ENCODE results near the gene TTC8.
"Not testable (repeated sequence)": the region's sequence is repeated elsewhere in the genome, so short reads cannot be mapped to it uniquely, and the experiment has no call there.

Gene TTC8

DNA sequence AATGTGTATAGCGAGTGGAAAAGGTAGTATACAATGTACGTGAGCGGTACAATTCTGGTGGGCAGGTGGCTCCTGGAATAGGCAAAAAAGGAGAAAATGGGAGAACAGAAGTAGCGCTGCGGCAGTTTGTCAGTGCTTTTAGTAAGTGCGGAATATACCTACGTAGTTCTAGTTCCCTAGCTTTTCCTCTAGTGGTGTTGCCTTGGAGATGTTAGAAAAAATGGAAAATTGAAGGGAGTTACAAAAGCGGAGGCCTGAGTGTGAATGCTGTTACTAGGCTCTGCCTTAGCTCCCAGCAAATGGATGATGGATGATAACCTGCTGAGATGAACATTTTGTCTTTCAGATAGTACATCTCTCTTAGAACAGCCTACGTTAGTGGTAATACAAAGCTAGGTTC is 1.1 kb downstream of the TTC8 start:
- DNase-seq, result no peak

DNA sequence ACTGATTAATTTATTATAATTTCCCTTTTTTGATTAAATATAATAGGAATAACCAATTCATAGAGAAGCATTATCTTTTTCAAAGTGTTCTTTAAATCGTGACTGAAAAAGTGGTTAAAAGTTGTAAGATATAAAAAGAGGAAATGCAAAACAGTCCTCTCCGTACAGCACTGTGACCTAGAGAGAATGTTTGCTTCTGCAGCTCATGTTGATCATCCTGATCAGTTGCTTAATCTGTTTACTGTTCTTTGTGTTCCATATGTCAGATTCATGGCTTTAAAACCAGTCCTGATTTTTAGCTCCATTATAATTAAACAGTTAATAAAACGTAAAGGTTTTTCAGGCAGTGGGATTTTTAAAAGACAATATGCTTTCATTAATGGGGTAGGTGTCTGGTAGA is 4.7 kb downstream of the TTC8 start:
- no peak for DNase-seq

DNA sequence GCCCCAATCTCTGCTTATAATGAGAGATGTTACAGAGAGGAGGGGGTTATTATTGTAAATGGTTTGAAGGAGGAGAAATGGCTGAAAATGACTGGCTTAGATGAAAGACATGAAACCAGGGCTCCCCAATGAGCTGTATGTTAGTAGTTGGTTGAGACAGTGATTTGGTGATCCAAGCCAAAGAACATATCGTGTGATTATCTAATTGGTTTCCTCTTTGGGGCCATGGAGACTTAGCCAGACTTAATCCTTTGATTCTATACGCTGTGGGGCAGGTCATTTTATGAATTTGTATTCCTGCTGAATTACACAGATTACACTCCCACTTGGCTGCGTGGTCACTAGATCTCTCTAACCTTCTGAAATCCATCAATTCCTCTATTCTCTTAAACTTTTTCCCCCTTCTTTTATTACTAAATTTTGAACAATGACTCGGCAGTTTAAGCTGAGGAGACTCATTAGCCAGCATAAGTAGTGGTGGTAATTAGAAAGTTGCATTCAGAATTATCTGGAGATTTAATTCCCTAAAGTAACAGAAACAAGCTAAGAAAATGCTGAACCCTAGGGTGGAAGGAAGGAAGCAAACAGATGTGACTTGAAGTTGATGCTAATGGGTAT is 5.3 kb downstream of the TTC8 start:
- no peak for DNase-seq

DNA sequence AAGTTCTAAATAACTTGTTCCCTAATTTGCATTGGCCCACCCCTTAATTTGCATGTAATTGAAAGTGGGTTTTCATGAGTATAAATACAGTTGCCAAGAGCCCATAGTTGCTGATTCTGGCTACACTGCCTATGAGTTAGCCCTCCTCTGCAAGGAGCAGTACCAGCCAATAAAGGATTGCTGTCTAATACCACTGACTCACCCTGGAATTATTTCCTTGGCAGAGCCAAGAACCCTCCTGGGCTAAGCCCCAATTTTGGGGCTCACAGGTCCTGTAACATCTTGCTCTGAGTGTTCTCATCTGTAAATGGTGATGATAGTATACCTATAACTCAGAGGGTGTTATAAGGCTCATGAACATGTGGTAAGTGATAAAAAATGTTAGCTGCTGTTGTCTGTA is 6.8 kb downstream of the TTC8 start:
- peak; percentile 72 for DNase-seq

DNA sequence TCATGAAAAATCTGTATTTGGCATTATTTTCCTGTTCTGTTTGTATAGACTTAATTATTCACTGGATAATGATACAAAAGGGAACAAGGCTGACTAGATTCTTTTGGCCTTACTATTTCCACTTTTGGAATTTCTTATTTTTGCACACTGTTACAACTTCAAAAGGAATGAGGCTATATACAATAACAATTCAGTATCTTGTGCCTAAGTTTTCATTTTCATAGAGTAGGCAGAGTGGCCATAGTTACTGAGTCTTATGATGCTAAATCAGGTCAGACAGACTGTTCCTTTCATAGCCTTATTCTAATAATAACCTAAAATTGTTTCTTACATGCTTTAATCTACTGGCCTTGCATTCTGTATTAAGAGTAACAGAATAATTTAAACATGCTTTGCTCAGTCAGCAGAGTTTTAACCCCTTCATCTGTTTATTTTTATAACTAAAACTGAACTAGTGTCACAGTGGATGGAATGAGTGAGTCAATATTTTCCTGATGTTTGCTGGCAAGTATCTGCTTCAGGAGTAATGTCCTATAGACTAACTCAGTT is 10.5 kb downstream of the TTC8 start:
- peak; percentile 82 for DNase-seq

DNA sequence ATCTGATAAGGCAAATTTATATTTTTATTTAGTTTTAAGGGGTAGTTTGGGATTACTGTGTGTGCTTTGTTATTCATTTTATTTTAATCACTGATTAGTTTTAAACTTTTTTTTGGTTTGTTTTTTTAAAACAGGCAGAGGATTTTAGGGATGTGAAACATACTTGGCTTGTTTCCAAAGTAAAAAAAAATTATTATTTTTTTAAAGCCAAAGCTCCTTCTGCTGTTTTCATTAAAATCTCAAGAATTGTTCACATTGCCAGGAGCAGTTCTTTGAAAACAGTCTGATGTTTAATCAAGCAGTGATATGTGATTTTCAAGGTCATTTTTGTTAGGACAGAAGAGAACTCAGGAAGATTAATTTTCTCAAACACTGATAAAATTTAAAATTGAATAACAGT is 11.2 kb downstream of the TTC8 start:
- DNase-seq, result no peak

DNA sequence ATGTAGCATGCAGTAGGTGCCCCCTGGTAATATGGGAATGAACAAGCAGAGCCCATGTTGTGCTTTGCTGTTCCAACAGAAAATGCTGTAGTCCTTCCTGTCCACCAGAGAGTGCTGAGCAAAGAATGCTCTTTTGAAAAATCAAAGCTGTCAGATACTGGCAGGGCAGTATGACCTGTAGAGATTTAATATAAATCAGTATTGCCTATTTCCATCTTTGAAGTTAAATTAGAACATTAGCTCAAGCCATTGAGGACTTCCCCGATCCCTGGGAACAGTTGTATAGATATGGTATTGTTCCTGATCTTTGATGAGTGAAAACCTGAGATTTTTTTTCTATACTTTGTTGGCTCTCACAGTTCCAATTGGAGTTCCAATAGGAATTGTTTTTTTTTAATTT is 13.0 kb downstream of the TTC8 start:
- no peak for DNase-seq

DNA sequence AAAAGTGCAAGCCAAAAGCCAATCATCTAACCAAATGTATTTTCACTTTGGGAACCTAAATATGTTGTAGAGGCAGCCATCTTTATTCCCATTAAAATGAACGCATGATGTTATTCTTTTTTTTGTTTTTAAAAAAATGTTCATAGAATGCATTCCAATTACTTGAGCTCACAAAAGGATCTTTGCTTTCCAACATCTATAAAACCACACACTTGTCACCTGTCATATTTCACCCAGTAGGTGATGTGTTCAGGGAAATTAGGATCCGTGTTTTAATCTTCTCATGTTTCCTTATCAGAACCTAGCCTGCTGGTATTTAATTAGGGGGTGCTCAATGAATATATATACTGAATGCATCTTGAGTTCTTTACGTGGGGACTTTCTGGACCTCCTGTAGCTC is 13.6 kb downstream of the TTC8 start:
- DNase-seq, result no peak

DNA sequence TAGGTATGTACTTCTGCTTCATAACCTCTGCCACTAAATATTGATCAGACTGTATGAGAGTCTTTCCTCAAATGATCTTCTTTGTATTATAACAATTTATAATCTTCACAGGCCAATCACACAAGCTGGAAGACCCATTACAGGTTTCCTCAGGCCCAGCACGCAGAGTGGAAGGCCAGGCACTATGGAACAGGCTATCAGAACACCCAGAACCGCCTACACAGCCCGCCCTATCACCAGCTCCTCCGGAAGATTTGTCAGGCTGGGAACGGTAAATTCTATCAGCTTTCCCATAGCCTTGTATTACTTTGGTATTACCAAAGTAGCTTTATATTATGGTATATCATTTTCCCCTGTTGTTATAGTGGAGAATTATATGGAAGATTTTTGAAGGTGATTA is 16.5 kb downstream of the TTC8 start:
- no peak for DNase-seq

DNA sequence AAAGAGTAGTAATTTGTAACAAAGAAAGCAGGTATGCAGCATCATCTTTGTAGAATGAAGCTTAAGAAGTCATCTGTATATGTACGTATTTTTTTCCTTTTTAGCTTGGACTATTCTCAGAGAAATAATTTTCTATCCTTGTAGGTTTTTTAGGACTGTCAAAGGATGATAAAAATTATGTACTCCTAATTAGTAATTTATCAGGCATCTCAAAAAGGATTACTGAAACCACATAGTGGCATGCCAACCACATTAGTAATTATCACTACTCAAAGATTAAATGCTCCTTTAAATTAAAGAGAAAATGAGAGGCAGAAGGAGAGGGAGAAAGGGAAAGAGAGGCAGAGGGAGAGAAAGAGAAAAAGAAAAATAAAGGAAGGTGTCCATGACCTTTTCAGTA is 17.3 kb downstream of the TTC8 start:
- peak; percentile 69 for DNase-seq

DNA sequence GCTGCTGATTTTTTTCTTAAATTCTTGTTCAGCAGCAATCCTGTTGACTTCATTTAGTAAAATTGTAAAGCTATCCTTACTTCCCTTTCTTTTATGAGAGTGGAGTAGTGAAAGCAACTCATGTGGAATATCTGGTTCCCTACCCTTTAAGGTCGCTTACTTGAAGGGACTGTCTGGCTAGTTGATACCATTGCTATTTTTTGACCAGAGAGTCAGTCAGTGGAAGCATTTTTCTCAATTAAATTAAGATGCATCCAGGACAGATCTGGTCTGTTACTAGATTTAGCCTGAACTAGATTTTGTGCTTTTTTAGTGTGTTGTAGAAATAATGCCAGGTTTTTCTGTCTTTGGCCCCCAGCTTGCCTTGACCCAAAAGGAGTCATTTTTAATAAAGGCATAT is 18.0 kb downstream of the TTC8 start:
- no peak for DNase-seq

DNA sequence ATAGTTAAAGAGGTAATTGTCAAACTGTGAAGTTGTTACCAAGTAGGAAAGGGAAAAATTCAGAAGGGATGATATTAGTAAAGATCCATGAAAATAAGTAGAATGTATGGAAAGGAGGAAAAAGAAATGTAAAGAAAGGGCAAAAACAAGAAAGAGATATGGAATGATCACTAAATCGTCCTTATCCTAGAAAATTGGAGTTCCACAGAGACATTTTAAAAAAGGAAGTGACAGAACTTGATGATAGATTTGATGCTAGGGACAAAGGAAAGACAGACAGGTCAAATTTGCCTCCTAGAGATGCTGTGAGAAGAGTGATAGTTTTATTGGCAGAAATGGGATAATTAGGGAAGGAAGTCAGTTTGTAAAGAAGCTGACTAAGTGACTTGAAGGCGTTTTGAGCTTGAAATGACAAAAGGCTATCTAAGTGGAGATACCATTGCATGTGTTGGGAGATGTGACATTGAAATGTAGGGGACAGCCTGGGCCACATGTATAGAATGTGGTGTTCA is 20.6 kb downstream of the TTC8 start:
- DNase-seq, result no peak

DNA sequence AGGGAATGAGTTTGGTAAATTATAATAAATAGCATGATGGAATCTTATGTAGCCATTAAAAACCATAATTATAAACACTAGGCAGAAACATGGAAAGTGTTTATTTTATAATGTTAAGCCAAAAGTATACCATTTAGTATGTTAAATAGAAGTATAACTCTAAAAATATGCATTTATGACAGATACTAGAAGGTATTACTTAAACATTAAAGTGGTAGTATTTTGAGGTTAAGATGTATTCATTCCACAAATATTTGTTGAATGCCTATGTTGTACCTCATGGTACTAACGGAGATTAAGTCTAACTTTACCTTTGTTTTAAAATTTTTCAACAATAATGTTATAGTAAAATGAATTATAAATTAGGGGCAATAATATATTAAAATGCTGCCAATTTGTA is 24.1 kb downstream of the TTC8 start:
- DNase-seq, result peak; percentile 64

DNA sequence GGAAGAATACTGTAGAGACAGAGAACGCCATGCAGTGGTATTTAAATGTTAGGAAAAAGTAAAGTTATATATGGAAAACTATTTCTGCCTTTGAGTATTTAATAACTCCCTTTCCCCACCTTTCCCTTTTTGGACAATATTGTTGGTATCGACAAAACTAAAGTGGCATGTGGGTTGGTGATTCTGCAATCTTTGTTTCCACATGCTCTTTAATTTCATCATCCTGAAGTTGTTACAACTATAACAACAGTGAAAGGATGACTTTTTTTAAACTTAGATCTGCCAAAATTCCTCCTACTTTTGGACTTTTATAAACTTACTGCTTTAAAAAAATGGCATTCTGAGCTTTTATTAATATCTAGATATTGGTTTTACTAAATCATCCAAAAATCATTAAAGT is 25.3 kb downstream of the TTC8 start:
- DNase-seq, result no peak

DNA sequence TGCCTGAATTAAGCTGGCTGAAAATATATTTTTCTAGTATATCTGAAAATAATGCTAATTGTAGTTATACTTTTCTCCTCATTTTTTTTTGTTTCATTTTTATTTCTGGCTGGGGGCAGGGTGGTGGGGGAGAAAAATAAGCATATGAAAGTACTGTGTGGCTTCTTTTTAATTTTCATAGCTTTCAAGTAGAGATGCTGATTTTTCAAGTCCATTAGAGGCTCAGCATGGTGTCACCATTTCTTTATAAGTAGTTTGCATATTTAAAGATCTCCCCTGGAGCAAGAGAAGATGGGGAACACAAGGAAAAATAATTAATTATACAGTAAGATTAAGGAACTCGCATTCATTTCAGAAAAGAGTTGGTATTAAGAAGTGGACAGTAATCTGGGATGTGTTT is 27.1 kb downstream of the TTC8 start:
- DNase-seq, result no peak

DNA sequence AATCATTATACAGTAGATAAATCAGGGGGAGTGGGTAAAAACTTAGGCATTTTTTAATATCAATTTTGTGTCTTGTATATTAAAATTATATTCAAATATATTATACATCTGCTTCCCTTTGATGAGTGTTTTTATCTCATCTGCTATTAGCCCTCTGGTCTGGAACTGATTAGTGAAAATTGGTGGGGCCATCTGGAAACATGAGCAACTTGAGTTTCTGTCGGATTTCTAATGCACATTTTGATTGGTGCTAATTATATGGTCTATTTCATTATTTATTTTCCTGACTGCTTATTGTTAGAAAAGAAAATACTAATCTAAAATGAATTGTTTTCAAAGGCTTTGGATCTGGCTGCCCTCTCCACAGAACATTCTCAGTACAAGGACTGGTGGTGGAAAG is 28.2 kb downstream of the TTC8 start:
- no peak for DNase-seq

DNA sequence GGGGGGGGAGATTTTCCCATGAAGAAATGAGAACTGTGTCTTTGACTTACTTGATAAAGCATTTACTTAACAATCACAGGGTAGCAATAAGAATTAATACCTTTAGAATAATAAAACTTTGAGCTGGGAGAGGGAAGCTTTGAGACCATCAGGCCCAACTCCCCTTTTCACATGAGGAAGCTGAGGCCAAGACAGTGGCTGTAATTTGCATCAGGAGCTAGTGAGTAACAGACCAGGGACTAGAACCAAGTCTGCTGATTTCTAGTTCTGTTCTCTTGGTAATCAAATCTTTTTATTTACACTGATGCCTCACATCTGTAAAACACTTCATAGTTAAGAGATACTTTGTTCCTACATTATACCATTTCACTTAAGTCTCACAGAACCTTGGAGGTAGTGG is 28.7 kb downstream of the TTC8 start:
- no peak for DNase-seq

DNA sequence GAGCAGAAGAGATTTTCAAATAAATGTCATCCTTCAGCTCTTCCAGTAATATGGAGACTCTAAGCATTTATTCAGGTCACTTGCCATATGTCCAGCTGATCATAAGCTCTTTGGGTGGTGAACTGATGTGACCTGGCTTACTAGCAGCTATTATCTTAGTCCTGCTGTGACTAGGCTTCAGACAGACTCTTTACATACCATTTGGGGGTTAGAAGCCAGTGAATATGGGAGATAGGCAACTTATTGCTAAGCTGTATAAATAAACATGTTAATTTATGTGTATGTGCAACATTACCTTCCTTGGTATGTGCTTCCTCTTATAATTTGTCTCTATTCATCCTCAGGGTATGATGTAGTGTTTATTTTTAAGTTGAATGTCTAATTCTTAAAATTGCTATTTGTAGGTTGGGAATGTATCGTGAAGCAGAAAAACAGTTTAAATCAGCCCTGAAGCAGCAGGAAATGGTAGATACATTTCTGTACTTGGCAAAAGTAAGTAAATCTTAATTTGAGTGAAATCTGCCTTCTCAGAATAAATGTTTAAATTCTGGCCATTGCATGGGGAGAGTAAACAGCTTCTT is 32.4 kb downstream of the TTC8 start:
- DNase-seq, result peak; percentile 52

DNA sequence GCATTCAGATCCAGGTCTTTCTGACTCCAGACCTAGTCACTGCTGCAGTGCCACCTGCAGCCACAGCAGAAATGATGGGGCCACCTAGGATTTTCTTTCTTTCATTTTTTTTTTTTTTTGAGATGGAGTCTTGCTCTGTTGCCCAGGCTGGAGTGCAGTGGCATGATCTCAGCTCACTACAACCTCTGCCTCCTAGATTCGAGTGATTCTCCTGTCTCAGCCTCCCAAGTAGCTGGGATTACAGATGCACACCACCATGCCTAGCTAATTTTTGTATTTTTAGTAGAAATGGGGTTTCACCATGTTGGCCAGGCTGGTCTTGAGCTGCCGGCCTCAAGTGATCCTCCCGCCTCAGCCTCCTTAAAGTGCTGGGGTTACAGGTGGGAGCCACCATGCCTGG is 33.4 kb downstream of the TTC8 start:
- DNase-seq, result not testable (repeated sequence)

DNA sequence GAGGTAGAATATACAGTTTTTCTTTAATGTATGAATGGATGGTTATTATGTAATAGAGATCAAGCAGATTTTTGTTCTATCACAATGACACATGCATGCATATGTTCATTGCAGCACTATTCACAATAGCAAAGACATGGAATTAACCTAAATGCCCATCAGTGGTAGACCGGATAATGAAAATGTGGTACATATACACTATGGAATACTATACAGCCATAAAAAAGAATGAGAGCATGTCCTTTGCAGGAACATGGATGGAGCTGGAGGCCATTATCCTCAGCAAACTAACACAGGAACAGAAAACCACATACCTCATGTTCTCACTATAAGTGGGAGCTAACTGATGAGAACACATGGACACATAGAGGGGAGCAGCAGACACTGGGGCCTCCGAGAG is 34.7 kb downstream of the TTC8 start:
- not testable (repeated sequence) for DNase-seq

DNA sequence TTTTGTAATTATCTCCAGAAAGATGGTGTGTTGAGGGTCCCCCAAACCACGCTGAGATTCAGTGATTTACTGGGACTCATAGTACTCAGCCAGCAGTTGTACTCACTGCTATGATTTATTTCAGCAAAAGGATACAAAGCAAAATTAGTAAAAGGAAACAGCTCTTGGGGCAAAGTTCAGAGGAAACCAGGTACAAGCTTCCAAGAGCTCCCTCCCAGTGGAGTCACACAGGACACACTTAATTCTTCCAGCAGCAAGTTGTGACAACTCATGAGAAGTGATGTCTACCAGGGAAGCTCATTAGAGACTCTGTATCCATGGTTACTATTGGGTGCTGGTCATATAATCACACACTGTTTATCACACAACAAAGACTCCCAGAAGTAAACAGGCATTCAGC is 38.7 kb downstream of the TTC8 start:
- no peak for DNase-seq

DNA sequence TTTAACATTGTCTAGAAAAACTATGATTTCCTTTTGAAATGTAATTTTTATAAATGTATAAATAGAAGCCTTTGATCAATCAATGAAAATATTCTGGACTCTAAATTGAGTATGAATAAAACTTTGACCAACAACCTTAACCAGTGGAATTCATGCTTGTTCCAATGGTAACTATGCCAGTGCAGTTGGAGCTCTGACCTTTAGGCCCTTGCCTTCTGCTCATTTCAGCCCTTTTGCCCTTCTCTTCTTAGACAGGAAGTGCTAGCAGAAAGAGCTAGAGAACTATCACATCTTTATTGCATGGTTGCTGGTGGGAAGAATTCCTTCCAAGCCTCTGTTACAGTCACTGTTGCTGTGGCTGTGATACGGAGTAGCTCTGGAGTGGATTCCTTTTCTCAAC is 39.7 kb downstream of the TTC8 start:
- DNase-seq, result no peak

DNA sequence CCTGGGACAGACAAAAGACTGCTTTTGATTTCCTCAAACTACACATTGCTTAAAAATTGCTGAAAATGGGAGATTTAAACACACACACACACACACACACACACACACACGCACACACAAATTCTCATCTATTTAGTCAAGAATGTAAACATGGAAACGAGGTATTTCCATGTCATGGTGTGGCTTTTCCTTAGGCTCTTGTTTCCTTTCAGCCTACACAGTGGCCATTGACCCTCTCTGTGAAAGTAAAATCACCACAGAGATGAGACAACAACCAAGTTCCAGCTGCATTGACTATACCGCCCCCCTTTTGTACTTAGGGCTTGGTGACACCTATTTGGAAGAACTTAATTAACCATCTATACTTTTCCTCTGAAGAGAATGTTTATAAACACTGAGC is 41.9 kb downstream of the TTC8 start:
- peak; percentile 27 for DNase-seq

DNA sequence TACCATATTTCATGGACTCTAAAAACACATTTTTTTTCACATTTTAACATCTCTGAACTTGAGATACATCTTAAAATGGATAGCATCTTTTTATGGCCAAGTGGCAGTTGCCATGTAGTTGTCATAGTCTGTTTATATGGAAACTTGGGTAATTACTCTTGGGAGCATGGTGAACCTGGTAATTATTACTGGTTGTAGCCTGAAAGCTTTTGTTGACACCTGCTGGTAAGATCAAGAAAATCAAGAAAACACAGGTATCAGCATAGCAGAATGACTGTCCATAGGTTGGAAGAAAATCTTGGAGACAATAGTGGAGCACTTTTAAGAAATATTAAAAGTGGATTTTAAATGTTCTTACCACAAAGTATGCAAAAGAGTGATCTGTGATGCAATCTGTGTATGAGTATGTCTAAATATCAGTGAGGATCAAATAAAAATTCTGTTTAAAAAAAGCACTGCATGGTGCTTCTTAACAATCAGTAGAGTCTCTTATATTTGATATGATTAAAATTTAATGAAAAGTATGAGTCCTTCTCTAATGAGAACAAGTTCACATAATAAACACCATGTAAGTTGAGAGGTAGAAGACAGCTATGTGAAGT is 44.2 kb downstream of the TTC8 start:
- peak; percentile 21 for DNase-seq

DNA sequence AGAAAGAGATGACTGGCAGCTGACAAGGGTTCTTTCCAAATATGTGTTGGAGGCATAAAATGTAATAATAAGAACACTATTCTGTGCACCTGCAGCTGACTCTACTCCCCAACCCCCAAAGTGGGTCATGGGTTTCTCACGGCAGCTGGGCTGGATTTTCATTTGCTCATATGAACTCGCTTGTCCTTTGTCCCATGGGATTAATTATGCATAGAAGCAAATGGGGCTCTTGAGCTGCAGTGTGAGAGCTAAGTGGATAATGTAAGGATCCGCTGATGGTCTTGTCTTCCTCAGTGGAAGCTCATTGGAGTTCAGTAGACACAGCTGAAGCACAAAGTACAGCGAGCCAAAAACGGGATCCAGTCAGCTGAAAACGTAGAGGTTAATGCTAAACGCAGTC is 46.3 kb downstream of the TTC8 start:
- no peak for DNase-seq

All from fibroblast of skin of right biceps (primary cell).